Activated naive CD8-positive, alpha-beta T cell treated with anti-CD3 and anti-CD28 coated beads, Interleukin-2, amount 10 ng/mL, durations not matched to agents 7 days and 5 days (primary cell): Measurements from ENCODE around the gene RNF220. TPM values are rescaled to one million over a fixed set of nuclear protein-coding genes. Genes with fewer than 3 reads are reported as not detected.

Experiments
- ATAC-seq: fragments of 150-1000 bp; cut with Tn5 transposase; one replicate; pipeline ENCODE4 v1.10.0; 2021; ENCODE audit warnings: low read depth, moderate library complexity
- POLR2A ChIA-PET: fragments of 350-600 bp; sonication (Branson Sonifier 250); formaldehyde crosslinking; loops from one replicate; lab custom pipeline; 2021; ENCODE audit warnings: antibody characterized with exemption; lab: Charles Lee
- DNase-seq: peaks from one replicate; pipeline ENCODE4 v3.0.0; 2021
- H3K27ac Mint-ChIP-seq: one replicate; pipeline ENCODE4 v1.8.0; 2022; ENCODE audit warnings: mild to moderate bottlenecking, mixed read lengths
- H3K27me3 Mint-ChIP-seq: one replicate; pipeline ENCODE4 v1.8.0; 2022; ENCODE audit warnings: mild to moderate bottlenecking, moderate library complexity, mixed read lengths
- H3K36me3 Mint-ChIP-seq: one replicate; pipeline ENCODE4 v1.8.0; 2021; ENCODE audit warnings: mild to moderate bottlenecking, mixed read lengths
- H3K4me1 Mint-ChIP-seq: one replicate; pipeline ENCODE4 v1.8.0; 2021; ENCODE audit warnings: mixed read lengths
- H3K4me3 Mint-ChIP-seq: one replicate; pipeline ENCODE4 v1.8.0; 2022; ENCODE audit warnings: mild to moderate bottlenecking, moderate library complexity, mixed read lengths
- H3K9me3 Mint-ChIP-seq: one replicate; pipeline ENCODE4 v1.8.0; 2021; ENCODE audit warnings: mixed read lengths
- total RNA-seq, 2 experiments: library from RNA; stranded (reverse); gene quantifications; one replicate each; pipeline ENCODE4 v1.2.3, GENCODE V29; 2021

Gene RNF220
- total RNA-seq, 2 experiments from 2014 or later: 91.3 to 94.4 TPM

GRCh38 chr1:44388551-44388950 lies 16.5 kb upstream of the RNF220 start:
- POLR2A ChIA-PET: no interaction called here
- Mint-ChIP-seq H3K4me1 (no peaks in the 10 kb centered on the region), H3K9me3 (no peaks in the 10 kb centered on the region), H3K27me3 (peaks cover 20% of the 10 kb centered on the region), H3K36me3 (no peaks in the 10 kb centered on the region), H3K27ac (no peak overlapping the region), H3K4me3 (no peak overlapping the region)
- DNase-seq: no peak
- no peak for ATAC-seq

GRCh38 chr1:44389437-44389836 lies 15.6 kb upstream of the RNF220 start:
- no peaks in the 10 kb centered on the region for H3K36me3 Mint-ChIP-seq
- H3K9me3 Mint-ChIP-seq: no peaks in the 10 kb centered on the region
- no peak overlapping the region for H3K4me3 Mint-ChIP-seq
- ATAC-seq (no peak), DNase-seq (no peak)
- peaks cover 21% of the 10 kb centered on the region for H3K27me3 Mint-ChIP-seq
- POLR2A ChIA-PET: no interaction called here
- H3K4me1 Mint-ChIP-seq: no peaks in the 10 kb centered on the region
- no peak overlapping the region for H3K27ac Mint-ChIP-seq

GRCh38 chr1:44390277-44390676 lies 14.8 kb upstream of the RNF220 start:
- Mint-ChIP-seq H3K4me3 (no peak overlapping the region), H3K27me3 (peaks cover 22% of the 10 kb centered on the region), H3K9me3 (no peaks in the 10 kb centered on the region), H3K4me1 (no peaks in the 10 kb centered on the region), H3K27ac (no peak overlapping the region), H3K36me3 (no peaks in the 10 kb centered on the region)
- POLR2A ChIA-PET: no interaction called here
- ATAC-seq: no peak
- no peak for DNase-seq

- H3K27me3 Mint-ChIP-seq: peaks cover 74% of the 10 kb centered on the region
- H3K9me3 Mint-ChIP-seq: no peaks in the 10 kb centered on the region
- H3K4me3 Mint-ChIP-seq: no peak overlapping the region
- DNase-seq (no peak), ATAC-seq (no peak)
- H3K36me3 Mint-ChIP-seq: no peaks in the 10 kb centered on the region
- peaks cover 13% of the 10 kb centered on the region for H3K4me1 Mint-ChIP-seq
- POLR2A ChIA-PET: no interaction called here
- H3K27ac Mint-ChIP-seq: no peak overlapping the region
Measured at GRCh38 chr1:44401256-44402228, 3.5 kb upstream of the RNF220 start.

- peak; percentile 53 for ATAC-seq
- Mint-ChIP-seq H3K27ac (no peak overlapping the region), H3K36me3 (no peaks in the 10 kb centered on the region), H3K27me3 (peaks cover 54% of the 10 kb centered on the region), H3K4me1 (peaks cover 22% of the 10 kb centered on the region), H3K4me3 (peak overlapping the region; percentile 84), H3K9me3 (no peaks in the 10 kb centered on the region)
- POLR2A ChIA-PET: no interaction called here
- DNase-seq: peak; percentile 63
Measured at GRCh38 chr1:44405798-44406736, 1.0 kb downstream of the RNF220 start.

- Mint-ChIP-seq H3K36me3 (no peaks in the 10 kb centered on the region), H3K9me3 (no peaks in the 10 kb centered on the region), H3K4me1 (peaks cover 22% of the 10 kb centered on the region), H3K4me3 (peak overlapping the region; percentile 84), H3K27me3 (peaks cover 45% of the 10 kb centered on the region), H3K27ac (no peak overlapping the region)
- no peak for ATAC-seq
- POLR2A ChIA-PET: no interaction called here
- DNase-seq: peak; percentile 50
Measured at GRCh38 chr1:44406737-44407429, 1.8 kb downstream of the RNF220 start.

- Mint-ChIP-seq H3K4me3 (peak overlapping the region; percentile 31), H3K27me3 (peaks cover 39% of the 10 kb centered on the region), H3K9me3 (no peaks in the 10 kb centered on the region), H3K27ac (no peak overlapping the region), H3K36me3 (no peaks in the 10 kb centered on the region), H3K4me1 (peaks cover 22% of the 10 kb centered on the region)
- ATAC-seq: no peak
- POLR2A ChIA-PET: interaction anchor here (0.6 kb wide), 1 partner anchor 432 kb away, joined by 4 read pairs; the partner anchor contains the start of gene ATP6V0B
- DNase-seq: peak; percentile 43
Measured at GRCh38 chr1:44407430-44408211, 2.6 kb downstream of the RNF220 start.

GRCh38 chr1:44408212-44408582 lies 3.1 kb downstream of the RNF220 start:
- no peaks in the 10 kb centered on the region for H3K9me3 Mint-ChIP-seq
- POLR2A ChIA-PET: interaction anchor here (0.6 to 1.1 kb wide), 2 partner anchors 224 to 433 kb away, joined by 3 to 4 read pairs; partner anchors contain the start of gene ATP6V0B
- ATAC-seq: no peak
- peaks cover 22% of the 10 kb centered on the region for H3K4me1 Mint-ChIP-seq
- peak overlapping the region; percentile 31 for H3K4me3 Mint-ChIP-seq
- H3K36me3 Mint-ChIP-seq: no peaks in the 10 kb centered on the region
- peak; percentile 39 for DNase-seq
- peaks cover 34% of the 10 kb centered on the region for H3K27me3 Mint-ChIP-seq
- H3K27ac Mint-ChIP-seq: no peak overlapping the region

- H3K4me3 Mint-ChIP-seq: peak overlapping the region; percentile 56
- no peaks in the 10 kb centered on the region for H3K9me3 Mint-ChIP-seq
- peaks cover 30% of the 10 kb centered on the region for H3K27me3 Mint-ChIP-seq
- POLR2A ChIA-PET: interaction anchor here (1.1 kb wide), 1 partner anchor 223 kb away, joined by 3 read pairs; no protein-coding TSS in a partner anchor
- peaks cover 22% of the 10 kb centered on the region for H3K4me1 Mint-ChIP-seq
- ATAC-seq (no peak), DNase-seq (peak; percentile 45)
- H3K27ac Mint-ChIP-seq: peak overlapping the region; percentile 10
- no peaks in the 10 kb centered on the region for H3K36me3 Mint-ChIP-seq
Measured at GRCh38 chr1:44408632-44409602, 3.9 kb downstream of the RNF220 start.

- ATAC-seq (no peak), DNase-seq (no peak)
- Mint-ChIP-seq H3K27ac (no peak overlapping the region), H3K36me3 (no peaks in the 10 kb centered on the region), H3K9me3 (no peaks in the 10 kb centered on the region), H3K4me1 (peaks cover 22% of the 10 kb centered on the region), H3K4me3 (no peak overlapping the region), H3K27me3 (peaks cover 23% of the 10 kb centered on the region)
- POLR2A ChIA-PET: no interaction called here
Measured at GRCh38 chr1:44409757-44410156, 4.7 kb downstream of the RNF220 start.

- Mint-ChIP-seq H3K4me3 (no peak overlapping the region), H3K9me3 (no peaks in the 10 kb centered on the region), H3K4me1 (peaks cover 9% of the 10 kb centered on the region), H3K36me3 (no peaks in the 10 kb centered on the region), H3K27me3 (peaks cover 17% of the 10 kb centered on the region), H3K27ac (no peak overlapping the region)
- DNase-seq: no peak
- no peak for ATAC-seq
- POLR2A ChIA-PET: no interaction called here
Measured at GRCh38 chr1:44411861-44412260, 6.8 kb downstream of the RNF220 start.
